HG03378 (cell line): ENCODE data around the gene MAT2B.

Source experiments
- ATAC-seq: cut with Tn5 transposase; IDR thresholded peaks from one replicate; pipeline ENCODE4 v1.9.1; 2021; ENCODE audit warnings: mild to moderate bottlenecking, moderate library complexity; ENCODE audit not compliant: unreplicated experiment

The MAT2B gene

DNA sequence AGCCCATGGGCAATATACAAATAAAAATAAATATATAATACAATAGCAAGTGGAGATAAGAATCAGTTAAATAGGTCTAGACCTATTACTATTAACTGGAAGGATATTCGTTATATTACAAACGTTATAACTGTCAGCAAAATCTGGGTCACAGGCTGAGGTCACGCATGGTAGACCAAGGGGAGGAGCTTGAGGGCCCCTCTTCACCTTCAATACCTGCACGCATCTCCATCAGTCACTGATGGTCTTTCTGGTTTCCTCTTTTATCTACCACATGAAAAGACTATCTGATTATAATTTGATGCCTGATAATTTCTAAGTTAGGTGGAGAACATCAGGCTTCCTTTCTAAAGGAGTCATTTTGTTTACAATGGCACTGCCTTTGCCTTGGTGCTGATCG, 43.2 kb downstream of the MAT2B start:
- no peak for ATAC-seq

DNA sequence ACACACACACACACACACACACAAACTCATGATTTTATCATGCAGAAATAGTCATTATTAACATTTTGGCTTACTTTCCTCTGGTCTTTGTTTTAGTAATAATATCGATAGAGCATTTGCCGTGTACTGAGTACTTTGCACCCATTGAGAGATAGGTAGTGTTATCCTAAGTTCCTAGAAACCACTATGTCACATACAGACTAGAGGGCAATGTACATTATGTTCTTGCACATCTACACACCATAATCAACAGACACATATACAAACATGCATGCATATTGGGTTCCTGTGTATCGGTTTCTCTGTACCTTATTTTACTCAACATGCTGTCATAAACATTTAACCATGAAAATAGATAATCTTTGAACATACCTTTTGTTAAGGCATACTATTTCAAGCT, 45.7 kb downstream of the MAT2B start:
- ATAC-seq: no peak

- ATAC-seq: no peak
Observed at GRCh38 chr5:163552536-163552935, 47.1 kb downstream of the MAT2B start.

GRCh38 chr5:163561339-163561738, 55.9 kb downstream of the MAT2B start:
- ATAC-seq: no peak

DNA sequence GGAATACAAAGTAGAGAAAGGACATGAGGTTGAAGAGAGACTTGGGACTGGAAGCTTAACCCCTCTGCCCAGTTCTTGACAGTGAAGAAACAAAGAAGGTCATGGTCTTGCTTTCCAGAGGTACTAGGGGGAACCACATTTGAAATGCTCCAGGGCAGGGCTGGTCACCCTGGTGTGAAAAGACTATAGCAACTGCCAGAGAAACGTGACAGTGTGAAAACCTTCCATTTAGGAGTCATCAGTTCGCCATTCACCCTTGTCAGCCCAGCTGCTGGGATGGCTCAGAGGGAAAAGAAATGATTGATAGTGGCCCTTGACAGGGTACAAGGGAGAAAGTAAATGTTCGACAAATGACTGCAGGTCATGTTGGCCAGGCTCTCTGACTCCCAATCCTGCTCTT, 56.7 kb downstream of the MAT2B start:
- ATAC-seq: no peak

DNA sequence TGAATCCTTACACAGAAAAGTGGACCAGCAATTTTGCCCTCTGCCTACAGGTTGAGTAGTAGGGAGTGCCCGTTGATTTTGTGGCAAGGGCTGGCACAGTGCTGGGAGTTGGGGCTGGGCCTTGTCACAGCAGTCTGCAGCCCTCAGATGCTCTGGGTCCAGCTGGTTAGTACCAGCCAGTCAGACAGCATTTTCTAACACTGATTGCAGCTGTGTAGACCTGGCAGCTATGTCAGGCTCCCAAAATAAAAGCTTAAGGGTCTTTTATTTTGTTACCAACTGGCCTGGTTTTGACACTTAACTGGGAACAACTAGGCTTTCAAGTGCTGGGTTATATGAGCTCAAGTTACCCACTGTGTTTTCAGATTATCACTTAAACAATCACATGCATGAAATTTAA, 57.7 kb downstream of the MAT2B start:
- no peak for ATAC-seq

- no peak for ATAC-seq
Observed at GRCh38 chr5:163563880-163564279, 58.5 kb downstream of the MAT2B start.

DNA sequence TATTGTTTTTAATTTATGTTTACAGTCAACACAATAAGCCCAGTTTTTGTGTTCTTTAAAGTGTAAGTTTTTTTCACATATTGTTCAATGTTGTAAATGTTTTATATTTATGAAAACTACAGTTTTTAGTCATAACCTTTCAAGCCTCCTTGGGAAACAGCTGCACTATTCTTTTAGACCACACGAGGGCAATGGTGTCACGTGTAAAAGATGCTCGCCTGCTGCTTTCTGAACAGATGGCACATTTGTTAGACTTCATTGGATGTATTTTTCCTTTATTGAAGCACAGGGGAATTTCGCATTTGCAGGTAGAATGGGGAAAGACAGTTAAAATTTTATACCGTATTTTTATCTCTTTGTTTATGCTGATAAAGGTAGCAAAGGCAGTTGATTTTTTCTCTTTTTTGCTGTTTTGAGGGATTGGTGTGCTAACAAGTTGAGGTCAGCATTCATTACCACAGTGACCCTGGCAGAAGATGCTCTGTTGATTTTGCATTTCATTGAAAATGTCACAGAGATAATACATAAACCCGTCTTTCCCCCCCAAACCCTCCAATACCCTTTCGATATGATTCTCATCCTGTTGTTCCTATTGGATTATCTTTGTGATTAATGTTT, 59.0 kb downstream of the MAT2B start:
- peak; percentile 51 for ATAC-seq

DNA sequence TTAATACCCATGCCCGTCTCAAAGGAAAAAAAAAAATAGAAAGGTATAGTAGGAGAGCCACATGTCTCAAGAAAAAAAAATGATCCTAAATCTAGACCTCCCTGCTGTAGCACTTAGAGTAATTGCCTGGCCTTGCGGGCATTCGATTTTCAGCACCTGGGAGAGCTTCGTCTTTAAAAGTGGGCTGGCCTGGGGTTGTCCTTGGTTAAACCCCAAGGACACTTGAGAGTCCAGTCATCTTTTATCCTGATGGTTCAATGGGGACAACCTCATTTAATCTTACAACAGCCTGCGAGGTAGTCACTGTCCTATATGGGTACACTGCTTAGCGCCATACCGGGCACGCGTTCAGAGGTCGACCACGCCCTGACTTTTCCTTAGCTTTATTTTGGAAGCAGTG, 60.1 kb downstream of the MAT2B start:
- no peak for ATAC-seq

DNA sequence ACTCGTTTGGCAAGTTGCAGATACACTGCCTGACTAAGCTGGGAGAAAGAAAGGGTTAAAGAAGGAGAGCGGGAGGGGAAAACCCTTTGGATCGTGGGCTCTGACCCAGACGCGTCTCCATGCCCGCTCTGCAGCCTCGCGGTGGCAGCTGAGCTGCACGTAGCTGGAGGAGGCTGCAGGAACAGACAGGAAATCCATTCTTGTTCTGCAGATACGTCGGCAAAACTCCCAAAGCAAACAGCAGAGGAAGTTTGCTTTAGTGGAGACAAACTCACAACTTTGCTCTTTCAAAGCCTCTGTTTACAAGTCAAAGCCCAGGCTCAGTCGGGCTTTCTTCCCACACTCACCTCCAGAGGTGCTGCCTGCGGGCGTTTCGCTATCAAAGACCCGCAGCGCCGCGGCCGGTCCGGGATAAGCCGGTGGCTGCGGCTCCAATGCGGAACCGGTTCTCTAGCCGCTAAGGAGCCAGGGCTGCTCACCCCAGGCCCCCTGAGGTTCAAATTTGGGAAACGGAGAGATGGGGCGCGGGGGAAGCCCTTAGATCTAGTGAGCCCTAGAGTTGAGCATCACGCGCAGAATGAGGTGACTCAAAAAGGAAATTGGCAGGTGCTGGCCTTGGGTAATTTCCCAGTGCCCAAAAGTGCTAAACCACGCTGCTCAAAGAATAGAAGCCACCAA, 60.7 kb downstream of the MAT2B start:
- peak; percentile 79 for ATAC-seq

- no peak for ATAC-seq
Observed at GRCh38 chr5:163566678-163567077, 61.3 kb downstream of the MAT2B start.

- ATAC-seq: no peak
Observed at GRCh38 chr5:163567811-163568210, 62.4 kb downstream of the MAT2B start.
